Measurements from ENCODE around the gene CGB1.
"Not testable (repeated sequence)": the region's sequence is repeated elsewhere in the genome, so short reads cannot be mapped to it uniquely, and the experiment has no call there.

- not testable (repeated sequence) for TF ChIP-seq CTCF (conservative IDR thresholded peaks at IDR 0.05 in 1 of 2, IDR thresholded peaks at IDR 0.05 in 1 of 2; ENCODE audit: extremely low read depth in 1 of 2, insufficient read depth in 1 of 2, low read depth in 1 of 2, low read length in 2 of 2); EZH2 (IDR thresholded peaks at IDR 0.05; ENCODE audit: borderline replicate concordance, low read length)
Observed at GRCh38 chr19:49025088-49025487, 11.6 kb downstream of the CGB1 start.

All from mammary epithelial cell (primary cell).